CD1c-positive myeloid dendritic cell (primary cell): ENCODE results near the gene PORCN.

Experiments
- DNase-seq: peaks from one replicate; pipeline ENCODE4 v3.0.0-alpha.2; 2016; ENCODE audit errors: extremely low spot score

PORCN gene

DNA sequence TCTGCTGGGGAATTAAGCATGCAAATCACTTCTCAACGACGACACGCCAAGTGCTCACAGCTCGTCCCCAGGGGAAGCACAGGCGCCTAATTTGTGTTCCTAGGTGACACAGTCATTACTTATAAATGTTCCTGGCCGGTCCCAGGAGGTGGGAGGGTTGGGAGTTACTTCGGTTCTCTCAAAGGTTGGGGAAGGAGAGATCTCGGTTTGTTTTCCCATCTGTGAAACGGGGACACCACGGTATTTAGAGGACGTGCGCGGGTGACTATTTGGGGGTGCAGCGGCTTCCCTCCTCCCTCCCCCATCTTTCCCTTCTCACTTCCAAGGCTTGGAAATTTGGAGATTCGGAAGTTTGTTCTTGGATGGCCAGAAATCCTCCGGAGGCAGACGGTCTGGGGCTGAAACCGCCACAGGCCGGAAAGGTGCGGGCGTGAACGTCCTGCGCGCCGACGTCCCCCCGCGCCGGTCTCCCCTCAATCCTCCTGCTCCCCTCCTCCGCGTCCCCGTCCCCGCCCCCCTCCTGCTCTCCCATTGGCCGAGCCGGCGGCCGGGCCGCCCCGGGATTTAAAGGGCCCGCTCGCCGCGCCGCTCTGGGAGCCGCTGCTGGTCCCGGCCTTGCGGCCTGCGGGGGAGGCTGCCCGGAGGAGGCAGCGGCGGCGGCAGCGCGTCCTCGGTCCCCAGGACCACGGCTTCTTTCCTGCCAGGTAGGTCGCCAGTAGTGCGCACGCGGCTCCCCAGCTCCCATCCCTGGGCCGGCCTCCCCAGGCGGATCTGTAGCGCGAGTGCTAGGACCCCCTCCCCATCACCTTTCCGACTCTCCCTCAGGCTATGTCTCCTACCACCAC, at the start of gene PORCN:
TSS of gene PORCN (plus strand) at position 593 of the 845 bp plus-strand sequence. CDS start 829 bp downstream, outside the sequence.
- peak; percentile 73 for DNase-seq

GRCh38 chrX:48459483-48459882, 49.3 kb upstream of the PORCN start:
- no peak for DNase-seq

- no peak for DNase-seq
Measured at GRCh38 chrX:48460031-48460430, 48.8 kb upstream of the PORCN start.

GRCh38 chrX:48460606-48461005, 48.2 kb upstream of the PORCN start:
- no peak for DNase-seq

DNA sequence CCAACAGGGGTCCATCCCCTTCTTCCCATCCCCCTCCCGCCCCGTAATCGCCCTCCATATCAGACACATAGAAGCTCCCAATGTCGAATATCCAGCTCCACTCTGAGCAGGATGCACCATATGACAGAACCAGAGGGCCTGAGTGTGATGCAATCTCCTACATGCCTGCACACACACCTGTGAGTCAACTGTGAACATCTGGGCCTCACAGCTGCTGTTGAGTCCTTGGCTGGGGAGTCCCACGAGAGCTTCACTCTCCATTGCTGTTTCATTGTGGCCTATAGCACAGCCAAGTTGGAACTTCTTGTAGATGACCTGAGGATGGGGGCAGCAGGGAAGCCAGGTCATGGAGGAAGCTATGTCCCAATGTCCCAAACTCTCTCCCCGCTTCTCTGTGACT, 47.0 kb upstream of the PORCN start:
- no peak for DNase-seq

DNA sequence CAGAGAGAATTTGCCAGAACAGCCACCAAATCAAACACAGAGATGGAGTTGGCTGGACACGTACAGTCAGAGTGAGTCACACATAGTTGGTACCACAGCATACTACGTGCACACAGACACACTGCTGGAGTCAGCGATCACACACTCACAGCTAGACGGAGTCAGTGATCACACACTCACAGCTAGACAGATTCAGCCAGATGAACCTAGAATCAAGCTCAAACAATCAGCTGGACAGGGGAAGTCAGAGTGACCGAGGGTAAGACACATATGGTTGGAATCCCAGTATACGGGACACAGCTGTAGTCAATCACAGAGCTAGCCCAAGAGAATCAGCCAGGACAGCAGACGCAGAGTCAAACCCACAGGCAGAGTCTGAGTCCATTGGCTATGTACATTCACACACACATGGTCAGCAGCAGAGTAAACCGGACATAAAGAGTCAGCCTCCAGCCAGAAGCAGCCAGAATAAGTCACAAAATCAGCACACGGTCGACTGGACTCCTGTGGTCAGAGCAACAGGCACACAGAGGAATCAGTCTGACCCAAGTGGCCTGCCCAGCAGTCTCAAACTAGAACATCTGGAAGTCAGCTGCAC, 43.4 kb upstream of the PORCN start:
- no peak for DNase-seq

GRCh38 chrX:48466696-48467095, 42.1 kb upstream of the PORCN start:
- DNase-seq: no peak

DNA sequence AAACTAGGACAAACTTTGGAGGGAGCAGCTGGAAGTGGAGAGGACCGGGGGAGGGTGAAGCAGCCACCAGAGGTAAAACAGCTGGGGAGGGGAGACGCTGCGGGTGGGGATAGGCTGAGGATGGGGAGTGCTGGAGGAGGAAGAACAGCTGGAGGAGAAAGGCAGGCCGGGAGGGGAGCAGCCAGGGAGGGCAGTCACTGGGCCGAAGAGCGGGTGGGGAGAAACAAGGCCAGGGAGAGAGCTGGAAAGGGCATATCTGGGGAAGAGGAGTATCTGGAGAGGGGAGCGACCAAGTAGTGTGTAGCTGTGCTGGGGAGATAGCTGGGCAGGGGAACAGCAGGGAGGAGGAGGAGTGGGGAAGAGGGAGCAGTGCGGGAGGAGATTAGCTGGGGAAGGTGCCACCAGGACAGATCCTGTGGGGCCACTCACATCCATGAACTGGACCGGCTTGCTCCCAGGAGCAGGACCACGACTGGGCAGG, 41.5 kb upstream of the PORCN start:
- no peak for DNase-seq

DNA sequence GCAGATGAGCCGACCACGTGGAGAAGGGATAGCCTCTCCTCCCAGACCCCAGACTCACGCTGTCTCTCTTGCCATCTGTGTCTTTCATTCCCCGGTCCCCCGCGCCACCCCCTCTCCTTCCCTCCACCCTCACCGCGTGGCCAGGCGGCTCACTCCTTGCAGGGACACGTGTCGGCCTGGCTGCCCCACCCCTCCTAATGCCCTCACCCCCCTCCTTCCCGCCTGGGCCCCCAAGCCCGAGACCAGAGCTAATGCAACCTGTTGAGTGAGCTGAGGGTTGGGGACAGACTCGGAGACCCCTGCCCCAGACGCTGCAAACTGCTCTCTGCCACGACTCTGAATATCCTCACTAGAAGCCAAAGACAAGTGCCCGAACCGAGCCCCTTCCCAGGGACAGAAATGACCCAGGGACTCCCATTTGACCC, 40.5 kb upstream of the PORCN start:
- peak; percentile 2 for DNase-seq

GRCh38 chrX:48468693-48469691, 39.8 kb upstream of the PORCN start:
- DNase-seq: peak; percentile 1

DNA sequence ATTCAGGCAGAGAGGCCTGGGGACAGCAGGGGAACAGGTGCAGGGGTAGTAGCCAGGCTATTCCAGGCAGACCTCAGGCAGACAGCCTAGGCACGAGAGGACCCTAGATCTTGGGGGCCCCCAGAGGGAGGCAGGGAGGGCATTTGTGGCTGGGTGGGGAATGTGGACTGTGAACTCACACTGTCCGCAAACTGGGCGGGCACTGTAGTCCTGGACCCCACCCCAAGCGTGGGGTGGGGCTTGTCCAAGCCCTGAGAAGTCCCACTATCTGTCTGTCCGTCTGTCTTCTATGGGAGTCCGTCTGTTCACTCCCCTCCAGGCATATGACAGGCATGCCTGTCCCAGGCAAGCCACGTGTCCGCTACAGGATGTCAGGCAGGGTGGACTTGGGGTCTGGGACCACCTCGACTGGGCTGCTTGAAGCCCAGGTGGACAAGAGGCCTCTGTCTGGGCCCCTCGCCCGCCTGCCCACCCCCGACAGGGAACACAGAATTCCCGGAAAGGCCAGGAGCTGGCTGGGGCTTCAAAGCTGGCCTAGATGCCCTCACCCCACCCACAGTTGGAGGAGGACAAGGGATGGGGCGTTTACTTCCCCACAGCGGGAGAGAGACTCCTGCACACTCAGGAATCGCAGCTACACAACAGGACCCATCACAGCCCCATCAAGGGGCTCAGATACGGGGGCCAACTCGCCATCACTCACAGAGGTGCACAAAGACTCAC, 38.5 kb upstream of the PORCN start, which contains the start of gene SLC38A5:
TSS of gene SLC38A5 (minus strand) at position 151 of the 723 bp plus-strand sequence. CDS start 2,336 bp downstream, outside the sequence.
- no peak for DNase-seq

GRCh38 chrX:48470833-48471118, 38.0 kb upstream of the PORCN start:
- DNase-seq: no peak

GRCh38 chrX:48471504-48471903, 37.3 kb upstream of the PORCN start:
- no peak for DNase-seq

- no peak for DNase-seq
Measured at GRCh38 chrX:48472225-48472624, 36.6 kb upstream of the PORCN start.

- DNase-seq: no peak
Measured at GRCh38 chrX:48472851-48473703, 35.7 kb upstream of the PORCN start.

DNA sequence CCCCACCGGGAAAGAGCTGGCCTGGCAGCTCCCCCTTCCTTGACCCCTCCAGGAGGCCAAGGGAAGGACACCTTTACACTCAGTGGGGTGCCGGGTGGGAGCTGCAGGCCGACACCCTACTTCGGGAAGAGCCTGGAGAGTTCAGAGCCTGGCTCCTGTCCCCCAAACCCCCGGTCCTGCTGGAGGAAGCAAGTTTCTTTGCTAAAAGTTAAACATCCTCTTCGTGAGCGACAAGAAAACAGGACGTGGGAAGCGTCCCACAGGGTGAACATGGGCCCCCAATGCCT, 35.1 kb upstream of the PORCN start:
- no peak for DNase-seq

DNA sequence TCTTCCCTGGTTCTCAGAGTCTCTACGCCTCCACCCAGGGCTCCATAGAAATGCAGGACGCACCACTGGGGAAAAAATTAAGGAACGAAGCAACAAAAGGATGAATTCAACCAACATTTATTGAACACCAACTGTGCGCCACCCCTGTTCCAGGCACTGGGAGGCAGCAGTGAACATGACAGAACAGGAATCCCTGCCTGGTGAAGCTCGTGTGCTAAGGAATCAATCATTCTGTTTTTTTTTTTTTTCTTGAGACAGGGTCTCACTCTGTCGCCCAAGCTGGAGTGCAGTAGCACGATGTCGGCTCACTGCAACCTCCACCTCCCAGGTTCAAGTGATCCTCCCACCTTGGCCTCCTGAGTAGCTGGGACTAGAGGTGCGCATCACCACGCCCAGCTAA, 34.7 kb upstream of the PORCN start:
- no peak for DNase-seq

DNA sequence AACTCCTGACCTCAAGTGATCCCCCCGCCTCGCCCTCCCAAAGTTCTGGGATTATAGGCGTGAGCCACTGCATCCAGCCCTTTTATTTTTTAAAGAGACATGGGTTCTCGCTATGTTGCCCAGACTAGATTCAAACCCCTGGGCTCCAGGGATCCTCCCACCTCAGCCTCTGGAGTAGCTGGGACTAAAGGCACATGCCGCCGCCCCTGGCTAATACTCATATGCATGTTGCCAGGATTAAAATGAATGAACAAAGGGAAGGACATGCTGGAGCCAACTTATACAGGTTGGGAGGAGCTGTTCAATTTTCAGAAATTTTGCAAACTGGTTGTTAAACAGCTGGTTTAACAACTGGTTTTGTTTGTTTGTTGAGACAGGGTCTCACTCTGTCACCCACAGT, 34.2 kb upstream of the PORCN start:
- no peak for DNase-seq

- DNase-seq: peak; percentile 1
Measured at GRCh38 chrX:48475296-48475695, 33.5 kb upstream of the PORCN start.

DNA sequence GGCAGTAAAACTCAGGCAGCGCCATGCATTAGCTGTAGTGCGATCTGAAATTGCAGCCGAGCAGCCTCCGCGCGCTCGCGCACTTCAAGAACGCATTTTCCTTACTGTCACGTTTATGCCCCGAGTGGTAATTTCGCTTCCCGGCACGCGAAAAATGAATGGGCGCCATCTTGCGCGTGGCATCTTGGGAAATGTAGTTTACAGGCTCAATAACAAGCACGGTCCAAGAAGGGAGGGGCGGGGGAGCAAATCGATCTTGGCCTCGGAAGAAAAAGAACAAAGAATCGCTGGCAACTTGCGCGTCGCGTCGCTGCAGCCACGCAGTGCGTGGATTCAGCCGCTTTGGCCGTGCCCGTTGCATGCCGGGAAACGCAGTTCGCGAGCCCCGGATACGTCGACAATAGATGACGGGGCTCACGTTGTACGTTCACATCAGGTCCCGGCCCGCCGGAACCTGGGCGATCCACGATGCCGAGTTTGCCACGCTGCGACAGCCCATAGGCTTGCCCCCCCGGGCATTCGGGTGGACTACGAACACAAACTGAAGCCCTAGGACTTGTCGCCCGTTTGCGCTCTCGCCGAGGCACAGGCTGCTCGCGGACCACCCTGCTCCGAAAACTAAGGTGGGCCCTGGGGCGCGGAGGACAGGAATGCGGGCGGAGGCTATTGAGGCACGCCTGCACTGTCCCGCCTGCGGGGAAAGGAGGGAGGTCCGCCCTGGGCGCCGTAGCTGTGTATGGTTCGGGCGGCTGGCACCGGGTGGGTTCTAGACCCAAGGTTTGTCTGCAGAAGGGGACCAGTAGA, 32.8 kb upstream of the PORCN start, which contains the start of gene FTSJ1:
TSS of gene FTSJ1 (plus strand) at position 426 of the 804 bp plus-strand sequence. CDS start 1,849 bp downstream, outside the sequence.
- DNase-seq: peak; percentile 94
